HG03378 (cell line): Measurements from ENCODE around the gene HDAC9.

Experiments used
- ATAC-seq: cut with Tn5 transposase; IDR thresholded peaks from one replicate; pipeline ENCODE4 v1.9.1; 2021; ENCODE audit warnings: mild to moderate bottlenecking, moderate library complexity; ENCODE audit not compliant: unreplicated experiment

Gene HDAC9

DNA sequence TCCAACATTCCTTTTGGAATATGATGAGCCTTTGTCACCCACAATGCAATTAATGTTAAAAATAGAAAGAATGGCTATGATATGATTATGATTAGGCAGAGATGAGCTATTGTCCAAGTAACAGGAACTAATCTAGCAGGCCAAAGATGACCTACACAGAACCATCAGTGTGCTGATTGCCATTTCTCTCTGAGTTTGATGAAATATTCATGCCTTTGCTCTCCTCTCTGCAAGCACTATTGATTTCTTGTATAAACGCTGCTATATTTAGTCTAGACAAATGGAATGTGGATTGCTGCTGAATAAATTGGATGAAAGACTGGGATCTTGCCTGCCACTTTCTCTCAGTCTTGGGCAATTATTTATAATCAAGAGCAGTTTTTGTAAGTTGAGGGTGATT lies 85.4 kb downstream of the HDAC9 start:
- no peak for ATAC-seq

DNA sequence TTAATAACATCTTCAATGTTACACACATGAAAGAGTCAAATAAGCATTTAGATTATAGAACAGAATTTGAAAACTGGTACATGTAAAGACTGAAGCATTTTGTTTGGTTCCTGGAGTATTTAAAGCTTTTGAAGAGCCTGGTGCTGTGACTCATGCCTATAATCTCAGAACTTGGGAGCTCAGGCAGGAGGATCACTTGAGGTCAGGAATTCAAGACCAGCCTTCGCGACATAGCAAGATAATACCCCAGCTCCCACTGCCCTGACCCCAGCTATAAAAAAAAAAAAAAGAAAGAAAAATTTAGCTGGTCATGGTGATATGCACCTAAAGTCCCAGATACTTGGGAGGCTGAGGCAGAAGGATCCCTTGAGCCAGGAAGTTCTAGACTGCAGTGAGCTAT lies 87.8 kb downstream of the HDAC9 start:
- ATAC-seq, result no peak

DNA sequence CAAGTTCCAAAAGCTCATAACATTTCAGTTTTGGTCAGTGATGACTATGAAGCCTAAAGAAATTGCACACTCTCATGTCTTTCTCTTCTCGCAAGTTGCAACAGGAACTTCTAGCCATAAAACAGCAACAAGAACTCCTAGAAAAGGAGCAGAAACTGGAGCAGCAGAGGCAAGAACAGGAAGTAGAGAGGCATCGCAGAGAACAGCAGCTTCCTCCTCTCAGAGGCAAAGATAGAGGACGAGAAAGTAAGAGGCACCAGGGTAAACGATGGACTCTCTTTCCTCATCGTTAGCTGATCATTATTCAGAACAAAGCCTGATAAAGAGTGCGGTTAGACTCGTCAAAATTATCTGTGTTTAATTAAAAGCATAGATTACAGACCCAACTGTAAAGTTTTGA lies 94.7 kb downstream of the HDAC9 start:
- no peak for ATAC-seq

DNA sequence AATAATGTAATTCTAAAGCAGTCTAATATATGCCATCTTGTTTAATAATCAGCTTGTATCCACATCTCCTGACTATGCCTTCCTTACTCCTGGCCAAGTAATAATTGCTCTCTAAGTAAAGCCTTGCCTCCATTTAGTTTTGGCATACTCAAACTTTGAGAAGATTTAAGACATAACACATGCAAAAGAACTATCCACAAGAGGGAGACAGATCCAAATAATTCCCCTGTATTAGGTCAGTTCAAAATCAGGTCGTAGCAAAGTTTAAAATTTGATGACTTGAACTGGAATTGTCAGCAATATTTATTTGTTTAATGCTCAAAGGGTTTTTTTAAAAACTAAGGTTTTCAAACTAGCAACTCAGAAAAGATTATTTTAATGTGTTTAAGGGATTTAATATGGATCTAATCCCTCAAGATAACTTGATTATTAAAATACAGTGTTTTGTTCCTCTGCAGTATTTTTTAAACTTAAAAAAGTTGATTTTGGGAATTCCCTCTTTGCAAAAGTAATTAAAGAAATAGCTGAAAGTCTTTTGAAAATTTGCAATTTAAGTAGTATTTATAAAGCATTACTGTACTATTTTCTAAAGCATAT lies 95.3 kb downstream of the HDAC9 start:
- ATAC-seq, result no peak

DNA sequence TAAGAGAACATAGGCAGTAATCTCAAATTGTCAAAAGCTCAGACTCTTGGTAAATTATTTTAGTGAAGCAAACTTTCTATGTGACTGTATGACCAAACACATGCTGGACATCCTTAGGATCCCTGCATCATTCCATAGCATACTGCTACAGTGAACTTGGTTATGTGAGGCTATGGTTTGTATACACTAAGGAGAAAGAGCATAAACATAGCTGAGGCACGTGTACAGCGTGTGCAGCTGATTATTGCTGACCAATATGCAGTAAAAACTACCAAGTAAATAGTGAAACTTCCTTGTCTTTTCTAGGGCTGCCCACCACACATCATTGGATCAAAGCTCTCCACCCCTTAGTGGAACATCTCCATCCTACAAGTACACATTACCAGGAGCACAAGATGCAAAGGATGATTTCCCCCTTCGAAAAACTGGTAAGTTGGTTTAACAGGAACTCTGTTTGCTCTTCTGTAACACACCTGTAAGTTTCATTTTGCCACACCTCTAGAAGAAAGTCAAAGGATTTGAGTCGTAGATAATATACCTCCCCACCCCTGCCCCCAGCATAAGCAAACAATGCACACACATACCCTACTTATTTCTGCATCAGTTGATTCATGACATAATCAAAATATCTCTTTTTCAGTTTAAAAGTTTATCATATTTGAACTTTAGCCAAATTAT lies 98.2 kb downstream of the HDAC9 start:
- ATAC-seq, result no peak

DNA sequence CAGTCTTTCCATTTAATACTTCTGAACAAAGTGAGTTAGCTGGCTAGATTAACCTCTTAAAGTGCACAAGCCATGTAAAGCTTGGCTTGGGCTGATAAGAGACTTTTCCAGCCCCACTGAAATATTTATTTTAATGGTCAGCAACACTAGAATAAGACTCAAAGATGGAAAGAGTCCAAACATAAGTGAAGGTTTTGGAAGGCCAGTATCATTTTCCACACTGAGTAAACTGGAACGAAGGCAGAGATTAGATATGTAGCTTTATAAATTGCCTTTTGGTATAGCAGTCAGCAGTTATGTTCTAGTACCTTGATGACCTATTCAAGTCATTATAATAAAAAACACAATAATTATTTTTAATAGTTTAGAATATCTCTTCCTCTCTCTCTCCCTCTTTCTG lies 102.2 kb downstream of the HDAC9 start:
- ATAC-seq, result no peak

DNA sequence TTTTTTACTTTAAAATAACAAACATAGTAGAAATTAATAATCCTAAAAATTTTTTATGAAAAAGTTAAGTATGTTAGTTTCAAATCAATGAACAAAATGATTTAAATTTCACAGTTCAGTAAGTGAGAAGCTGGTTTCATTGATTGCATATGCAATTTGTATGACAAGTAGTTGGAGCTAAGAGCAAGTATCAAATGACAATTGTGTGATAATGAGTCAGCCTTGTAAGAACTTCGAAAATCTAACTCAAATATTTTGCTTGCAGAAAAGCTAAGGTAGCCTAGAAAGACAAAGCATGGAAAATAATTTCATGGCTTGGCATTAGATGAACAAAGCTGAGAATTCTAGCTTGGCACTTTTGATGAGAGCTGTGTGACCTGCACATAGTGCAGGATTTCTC lies 111.5 kb downstream of the HDAC9 start:
- no peak for ATAC-seq

DNA sequence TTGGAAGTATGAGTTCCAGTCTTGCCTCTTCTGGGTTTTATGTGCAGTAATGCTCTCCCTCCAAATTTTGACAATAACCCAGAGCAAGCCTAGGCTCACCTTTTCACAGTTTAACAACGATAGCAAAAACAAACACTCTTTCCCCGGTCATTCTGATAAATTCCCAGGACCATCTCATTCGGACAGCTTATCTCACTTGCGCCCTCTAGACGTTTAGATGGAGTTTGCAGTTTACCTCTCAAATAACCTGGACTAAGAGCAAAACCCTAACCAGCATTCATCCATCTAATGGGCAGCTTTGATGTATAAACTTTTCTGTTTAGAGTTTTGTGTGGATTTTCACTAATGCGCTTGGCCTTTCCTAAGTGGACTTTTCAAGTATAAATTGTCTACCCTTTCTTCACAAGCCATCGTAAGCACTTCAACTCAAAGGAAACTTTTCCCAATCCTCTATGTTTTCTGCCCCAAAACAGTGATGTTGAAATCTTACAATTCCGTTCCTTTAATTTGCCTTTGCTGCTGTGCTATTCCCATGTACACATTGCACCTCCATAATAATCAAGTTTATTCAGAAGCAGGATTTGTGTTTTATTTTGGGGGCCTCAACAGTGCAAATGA lies 114.9 kb downstream of the HDAC9 start:
- peak; percentile 51 for ATAC-seq

DNA sequence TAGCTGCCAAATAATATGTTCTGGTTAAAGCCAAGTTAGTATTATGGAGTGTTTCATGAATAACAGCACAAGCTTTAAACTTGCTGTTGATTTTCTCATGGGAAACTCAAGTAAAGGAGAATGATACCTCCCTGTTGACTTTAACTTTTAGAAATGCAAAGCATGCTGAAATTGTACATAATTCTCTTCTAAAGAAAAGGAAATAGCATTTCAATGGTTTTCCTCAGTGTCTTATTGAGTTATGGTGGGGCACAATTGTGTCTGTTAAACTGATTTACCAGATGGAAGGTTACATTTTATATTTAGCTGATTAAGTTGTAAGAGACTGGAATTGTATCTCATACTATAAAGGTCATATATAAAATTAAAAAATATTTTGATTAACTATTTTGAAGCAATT lies 119.3 kb downstream of the HDAC9 start:
- no peak for ATAC-seq

DNA sequence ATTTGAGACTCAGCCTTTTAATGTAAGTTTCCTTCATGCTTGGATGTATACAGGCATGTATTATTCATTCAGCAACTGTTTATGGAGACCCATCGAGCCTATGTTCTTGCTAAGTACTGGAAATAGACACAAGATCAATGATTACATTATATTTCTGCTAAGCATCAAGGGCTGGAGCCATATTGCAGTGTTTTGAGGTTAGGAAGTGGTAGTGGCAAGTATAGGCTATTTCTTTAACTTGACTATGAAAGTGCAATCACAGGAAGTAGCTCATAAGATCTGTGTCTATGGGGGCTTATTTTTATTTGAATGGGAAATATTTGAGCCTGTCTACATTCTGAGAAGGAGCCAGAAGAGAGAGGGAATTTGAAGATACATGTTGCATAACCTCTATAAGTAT lies 123.8 kb downstream of the HDAC9 start:
- ATAC-seq, result no peak

DNA sequence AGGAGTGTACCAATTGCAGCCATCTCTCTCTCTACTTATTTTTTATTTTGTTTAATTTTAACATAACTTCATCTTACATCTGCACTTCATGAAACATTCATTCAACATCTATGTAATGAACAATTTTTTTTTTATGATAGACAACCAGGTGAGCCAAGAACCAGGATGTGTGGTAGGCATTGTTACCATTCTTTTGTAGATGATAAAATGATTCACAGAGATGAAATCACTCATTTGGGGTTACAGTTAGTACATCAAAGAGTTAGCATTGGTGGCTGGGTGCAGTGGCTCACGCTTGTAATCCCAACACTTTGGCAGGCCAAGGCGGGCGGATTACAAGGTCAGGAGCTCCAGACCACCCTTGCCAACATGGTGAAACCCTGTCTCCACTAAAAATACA lies 127.8 kb downstream of the HDAC9 start:
- no peak for ATAC-seq

DNA sequence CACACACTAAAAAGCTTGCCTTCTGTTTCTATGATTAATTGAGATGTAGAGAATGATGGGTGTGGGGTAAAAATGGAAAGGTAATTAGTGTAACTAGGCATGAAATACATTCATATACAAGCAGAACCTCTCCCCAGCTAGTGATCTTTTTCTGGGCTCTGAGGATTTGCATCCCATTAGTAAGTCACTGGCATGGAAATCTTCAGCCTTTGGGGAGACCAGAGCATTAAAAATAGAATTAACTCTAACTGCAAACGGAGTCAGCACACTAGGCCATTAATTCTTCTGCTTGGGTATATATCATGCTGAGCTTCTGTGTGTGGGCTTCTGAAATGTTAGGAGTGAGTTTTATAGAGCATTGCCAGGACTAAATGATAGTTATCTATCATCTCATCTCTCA lies 128.9 kb downstream of the HDAC9 start:
- ATAC-seq, result no peak

DNA sequence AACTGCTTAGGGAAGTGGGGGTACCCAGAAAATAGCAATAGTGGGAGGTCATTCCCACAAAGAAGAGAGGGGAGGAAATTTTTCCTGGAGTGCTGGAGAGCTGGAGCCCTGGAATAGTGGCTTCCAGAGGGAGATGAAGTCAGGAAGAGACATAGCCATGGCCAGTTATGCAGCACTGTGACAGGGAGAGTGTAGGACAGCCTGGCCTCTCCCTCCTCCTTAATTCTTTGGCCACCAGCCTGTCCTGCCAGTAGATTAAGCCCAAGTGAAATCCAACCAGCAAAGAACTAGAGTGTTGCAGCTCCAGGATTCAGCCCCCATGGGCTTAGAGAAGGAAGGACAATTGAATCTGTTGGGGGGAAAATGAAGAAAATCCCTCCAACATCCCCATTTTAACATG lies 130.5 kb downstream of the HDAC9 start:
- no peak for ATAC-seq

DNA sequence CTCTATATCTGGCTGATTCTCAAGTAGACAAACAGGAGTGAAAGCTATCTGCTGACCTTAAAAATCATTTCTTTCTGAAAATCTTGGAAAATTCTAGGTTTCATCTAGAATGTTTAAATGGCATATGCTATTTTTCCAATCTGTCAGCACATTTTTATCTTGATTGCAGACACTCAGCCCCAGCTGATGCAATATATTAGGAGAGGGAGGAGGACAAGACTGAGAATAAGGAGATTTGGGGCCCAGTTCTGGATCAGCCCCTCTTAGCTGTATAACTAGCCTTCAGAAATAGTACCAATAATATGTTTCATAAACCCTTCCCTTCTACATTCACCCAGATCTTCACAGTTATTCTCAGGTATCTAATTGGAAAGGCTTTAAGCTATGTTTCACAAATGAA lies 131.2 kb downstream of the HDAC9 start:
- ATAC-seq, result no peak

DNA sequence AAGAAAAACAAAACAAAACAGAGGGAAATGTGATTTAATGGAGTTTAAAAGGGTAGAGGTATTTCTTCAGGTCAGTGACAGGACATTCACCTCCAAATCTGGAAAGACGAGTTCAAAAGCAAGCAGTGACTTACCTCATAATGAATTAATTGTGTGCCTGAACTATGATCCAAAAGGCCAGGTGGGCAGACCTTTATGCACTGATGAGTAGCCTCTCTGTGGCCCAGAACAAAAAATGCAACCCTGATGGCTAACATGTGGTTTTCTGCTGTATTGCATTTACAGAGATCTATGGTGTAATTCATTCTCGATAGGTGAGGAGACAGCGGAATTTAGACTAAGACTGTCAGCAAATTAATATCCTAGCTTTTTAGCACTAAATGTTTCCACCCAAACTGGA lies 142.0 kb downstream of the HDAC9 start:
- ATAC-seq, result no peak

DNA sequence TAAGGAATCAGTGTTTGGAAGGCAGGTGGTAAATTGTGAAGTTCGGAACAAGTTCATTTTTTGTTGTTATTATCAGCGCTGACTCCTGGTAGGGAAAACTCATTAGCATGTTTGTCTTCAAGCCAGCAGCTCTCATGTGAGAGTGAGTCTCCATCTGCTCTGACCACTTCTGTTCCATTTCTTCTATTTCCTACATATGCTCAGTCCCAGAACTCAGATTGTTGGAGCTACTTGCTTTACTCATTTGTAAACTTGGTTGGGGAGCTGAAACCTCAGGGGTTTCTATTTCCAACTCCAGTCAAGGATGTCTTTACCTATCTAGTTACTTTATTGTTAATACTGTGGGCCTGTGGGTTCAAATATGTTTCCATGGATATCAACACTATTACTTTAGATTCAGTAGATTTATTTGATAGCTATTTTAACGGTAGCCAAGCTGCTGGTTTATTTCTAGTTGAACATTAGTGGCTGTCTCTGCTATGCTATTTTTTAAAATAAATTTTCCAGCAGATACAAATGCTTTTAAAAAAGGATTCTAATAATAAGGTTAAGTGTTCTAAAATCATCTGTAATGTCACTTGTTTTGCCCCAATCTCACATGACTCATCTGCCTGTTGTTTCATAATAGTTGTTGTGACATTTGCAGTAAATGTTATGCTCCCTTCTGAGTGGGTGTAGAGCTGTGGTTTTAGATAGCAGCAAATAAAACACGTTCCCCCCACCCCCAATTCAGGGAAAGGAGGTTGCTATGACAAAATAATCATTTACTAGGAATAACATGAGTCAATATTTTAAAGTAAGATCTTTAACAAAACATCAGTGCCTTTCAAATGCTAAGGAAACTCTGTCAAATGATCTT lies 143.3 kb downstream of the HDAC9 start:
- ATAC-seq, result no peak

DNA sequence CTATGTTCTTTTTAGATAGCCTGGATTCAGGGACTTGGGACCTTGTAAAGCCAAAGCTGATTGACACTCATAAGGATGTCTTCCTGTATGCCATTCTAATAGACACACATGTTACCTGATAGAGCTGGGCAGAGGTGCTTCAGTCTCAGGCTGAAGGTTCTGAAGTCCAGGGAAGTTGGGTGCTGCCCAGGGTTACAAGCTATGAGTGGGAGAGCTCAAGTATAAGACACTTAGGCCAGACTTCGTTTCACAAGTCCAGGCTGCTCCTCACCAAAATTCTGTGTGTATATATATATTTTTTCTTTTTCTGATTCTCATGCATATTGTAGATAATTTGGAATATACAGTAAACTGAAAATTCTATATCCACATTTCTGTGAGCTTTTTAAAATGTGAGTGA lies 144.2 kb downstream of the HDAC9 start:
- ATAC-seq, result no peak

DNA sequence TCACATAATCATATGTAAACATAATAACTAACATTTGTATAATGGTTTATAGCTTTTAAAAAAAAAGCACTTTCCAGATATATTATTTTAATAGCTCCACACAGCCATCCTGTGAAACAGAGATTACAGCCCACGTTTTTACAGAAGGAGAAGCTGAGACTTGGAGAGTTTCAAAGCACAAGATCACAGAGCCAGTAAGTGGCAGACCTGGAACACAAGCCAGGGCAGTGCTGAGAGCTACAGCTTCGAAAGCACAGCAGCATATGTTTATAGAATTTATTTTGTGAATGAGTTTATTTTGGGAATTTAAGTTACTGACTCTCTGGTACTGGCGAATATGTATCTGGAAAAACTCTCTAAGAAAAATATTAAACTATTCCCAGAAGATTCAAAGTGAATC lies 149.4 kb downstream of the HDAC9 start:
- no peak for ATAC-seq

DNA sequence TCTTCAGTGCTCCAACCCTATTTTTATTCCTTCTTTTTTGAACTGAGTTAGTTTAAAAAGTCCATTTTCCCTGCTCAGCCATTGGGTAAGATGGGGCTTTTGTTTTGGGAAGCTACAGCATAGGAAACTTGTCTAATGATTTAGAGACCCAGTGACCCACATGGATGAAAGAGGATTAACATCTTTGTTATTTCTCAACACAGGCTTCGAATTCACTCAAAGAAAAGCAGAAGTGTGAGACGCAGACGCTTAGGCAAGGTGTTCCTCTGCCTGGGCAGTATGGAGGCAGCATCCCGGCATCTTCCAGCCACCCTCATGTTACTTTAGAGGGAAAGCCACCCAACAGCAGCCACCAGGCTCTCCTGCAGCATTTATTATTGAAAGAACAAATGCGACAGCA lies 152.0 kb downstream of the HDAC9 start:
- no peak for ATAC-seq

DNA sequence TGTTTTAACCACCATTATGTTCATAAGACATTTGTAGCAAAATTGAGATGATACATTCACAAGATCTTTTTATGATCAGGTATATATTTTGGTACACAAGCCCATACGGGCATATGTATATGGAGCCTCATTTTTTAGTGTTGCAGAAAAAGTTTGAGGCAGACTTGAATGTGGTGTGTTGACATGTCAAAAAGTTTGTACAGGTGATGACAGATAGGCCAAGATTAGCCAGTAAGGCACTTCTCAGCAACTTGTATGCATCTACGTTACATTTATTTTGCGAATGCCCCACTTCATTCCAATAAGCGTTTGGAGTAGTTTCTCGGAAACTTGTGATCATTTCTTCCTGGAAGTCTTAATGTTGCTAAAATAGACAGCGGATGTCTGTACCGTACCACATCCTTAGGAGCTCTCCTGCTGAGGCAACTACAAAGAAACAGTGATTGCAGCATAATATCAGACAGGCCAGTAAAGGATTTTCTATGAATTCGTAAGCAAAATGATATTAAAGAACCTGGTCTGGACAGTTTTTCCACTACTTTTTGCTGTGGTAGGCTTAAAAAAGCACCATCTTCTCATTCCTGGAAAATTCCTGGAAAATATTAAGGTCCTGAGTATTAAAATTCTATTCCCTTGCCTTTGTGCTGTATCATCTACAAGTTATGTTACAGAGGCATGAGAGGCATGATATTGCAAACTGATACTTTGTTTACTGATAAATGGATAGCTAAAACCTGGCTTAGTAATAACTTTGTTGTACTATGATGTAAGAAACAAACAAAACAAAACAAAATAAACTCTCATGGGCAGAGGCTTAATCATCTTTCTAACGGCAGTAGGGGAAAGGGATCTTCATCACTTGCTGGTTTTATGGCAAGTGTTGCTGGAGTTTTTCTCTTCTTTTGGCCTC lies 153.6 kb downstream of the HDAC9 start:
- ATAC-seq, result no peak
